Neural crest cell (in vitro differentiated cells): ENCODE data around the gene RYR3. TPM values are rescaled to one million over a fixed set of nuclear protein-coding genes. Genes with fewer than 3 reads are reported as not detected.

Experiments used
- DNase-seq: peaks from one replicate; pipeline ENCODE4 v3.0.0; 2021; ENCODE audit warnings: low read depth, mixed read lengths, low spot score
- H3K27ac Mint-ChIP-seq: one replicate; pipeline ENCODE4 v1.8.0; 2021; ENCODE audit warnings: mild to moderate bottlenecking, mixed read lengths; ENCODE audit not compliant: unreplicated experiment
- H3K27me3 Mint-ChIP-seq: 2 replicates; pipeline ENCODE4 v1.8.0; 2021; ENCODE audit warnings: low read depth, mild to moderate bottlenecking, mixed read lengths
- H3K36me3 Mint-ChIP-seq: 2 replicates; pipeline ENCODE4 v1.8.0; 2021; ENCODE audit warnings: low read depth, mild to moderate bottlenecking, mixed read lengths
- H3K4me1 Mint-ChIP-seq: 2 replicates; pipeline ENCODE4 v1.8.0; 2021; ENCODE audit warnings: mixed read lengths
- H3K4me3 Mint-ChIP-seq: one replicate; pipeline ENCODE4 v1.8.0; 2021; ENCODE audit warnings: mild to moderate bottlenecking, mixed read lengths
- H3K9me3 Mint-ChIP-seq: 2 replicates; pipeline ENCODE4 v1.8.0; 2021; ENCODE audit warnings: mixed read lengths
- total RNA-seq: library from RNA; stranded (reverse); gene quantifications from 2 replicates; pipeline ENCODE4 v1.2.1, GENCODE V29; 2021
- TF ChIP-seq, protein P1 (sequence below): fragments of 200-600 bp; sonication (generic); conservative IDR thresholded peaks from 2 replicates; pipeline ENCODE4 v1.5.0; 2021; ENCODE audit warnings: antibody characterized with exemption, mild to moderate bottlenecking

The RYR3 gene
- total RNA-seq, 1 donor from 2014 or later = 2.2 TPM

DNA sequence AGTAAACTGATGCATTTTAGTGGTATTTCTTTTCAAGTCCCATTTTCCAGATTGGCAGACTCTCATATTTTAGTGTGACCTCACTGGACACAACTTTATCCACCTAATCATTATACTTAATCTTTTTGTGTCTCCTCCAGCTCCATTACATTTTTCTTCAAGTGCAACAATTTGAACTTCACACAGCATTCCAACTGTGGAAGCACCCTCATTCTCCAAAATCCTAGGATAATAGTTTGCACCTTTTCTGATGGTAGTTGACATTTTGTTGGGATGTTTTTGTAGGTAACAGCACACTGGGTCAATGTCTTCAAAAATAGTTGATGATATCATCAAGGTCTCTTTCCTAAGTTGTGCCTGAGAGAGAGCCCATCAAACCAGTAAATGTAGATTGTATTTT, 123.1 kb downstream of the RYR3 start:
- Mint-ChIP-seq H3K27me3 (peaks cover 2% of the 10 kb centered on the region), H3K4me1 (no peaks in the 10 kb centered on the region), H3K9me3 (peaks cover 3% of the 10 kb centered on the region), H3K36me3 (no peaks in the 10 kb centered on the region), H3K27ac (no peak overlapping the region), H3K4me3 (no peak overlapping the region)
- no peak for DNase-seq
- TF ChIP-seq, protein P1, sequence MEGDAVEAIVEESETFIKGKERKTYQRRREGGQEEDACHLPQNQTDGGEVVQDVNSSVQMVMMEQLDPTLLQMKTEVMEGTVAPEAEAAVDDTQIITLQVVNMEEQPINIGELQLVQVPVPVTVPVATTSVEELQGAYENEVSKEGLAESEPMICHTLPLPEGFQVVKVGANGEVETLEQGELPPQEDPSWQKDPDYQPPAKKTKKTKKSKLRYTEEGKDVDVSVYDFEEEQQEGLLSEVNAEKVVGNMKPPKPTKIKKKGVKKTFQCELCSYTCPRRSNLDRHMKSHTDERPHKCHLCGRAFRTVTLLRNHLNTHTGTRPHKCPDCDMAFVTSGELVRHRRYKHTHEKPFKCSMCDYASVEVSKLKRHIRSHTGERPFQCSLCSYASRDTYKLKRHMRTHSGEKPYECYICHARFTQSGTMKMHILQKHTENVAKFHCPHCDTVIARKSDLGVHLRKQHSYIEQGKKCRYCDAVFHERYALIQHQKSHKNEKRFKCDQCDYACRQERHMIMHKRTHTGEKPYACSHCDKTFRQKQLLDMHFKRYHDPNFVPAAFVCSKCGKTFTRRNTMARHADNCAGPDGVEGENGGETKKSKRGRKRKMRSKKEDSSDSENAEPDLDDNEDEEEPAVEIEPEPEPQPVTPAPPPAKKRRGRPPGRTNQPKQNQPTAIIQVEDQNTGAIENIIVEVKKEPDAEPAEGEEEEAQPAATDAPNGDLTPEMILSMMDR = no peak

DNA sequence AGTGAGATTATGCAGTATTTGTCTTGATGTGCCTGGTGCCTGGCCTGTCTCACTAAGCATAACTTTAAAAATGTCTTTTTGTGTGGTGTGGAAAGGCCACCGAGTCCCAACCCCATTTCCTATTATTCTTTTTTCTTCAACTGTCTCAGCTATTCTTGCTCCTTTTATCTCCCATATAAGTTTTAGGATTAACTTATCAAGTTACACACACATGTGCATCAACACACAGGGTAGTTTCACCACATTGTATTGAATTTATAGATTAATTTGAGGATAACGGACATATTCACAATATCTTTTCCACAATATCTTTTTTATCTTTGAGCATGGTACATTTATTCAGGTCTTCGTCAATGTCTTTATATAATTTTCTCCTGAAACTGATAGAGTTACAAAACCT, 127.6 kb downstream of the RYR3 start:
- H3K27ac Mint-ChIP-seq = no peak overlapping the region
- no peaks in the 10 kb centered on the region for H3K36me3 Mint-ChIP-seq
- H3K4me3 Mint-ChIP-seq = no peak overlapping the region
- H3K9me3 Mint-ChIP-seq = peaks cover 3% of the 10 kb centered on the region
- no peak for DNase-seq
- H3K4me1 Mint-ChIP-seq = no peaks in the 10 kb centered on the region
- TF ChIP-seq, protein P1 = no peak
- H3K27me3 Mint-ChIP-seq = no peaks in the 10 kb centered on the region

DNA sequence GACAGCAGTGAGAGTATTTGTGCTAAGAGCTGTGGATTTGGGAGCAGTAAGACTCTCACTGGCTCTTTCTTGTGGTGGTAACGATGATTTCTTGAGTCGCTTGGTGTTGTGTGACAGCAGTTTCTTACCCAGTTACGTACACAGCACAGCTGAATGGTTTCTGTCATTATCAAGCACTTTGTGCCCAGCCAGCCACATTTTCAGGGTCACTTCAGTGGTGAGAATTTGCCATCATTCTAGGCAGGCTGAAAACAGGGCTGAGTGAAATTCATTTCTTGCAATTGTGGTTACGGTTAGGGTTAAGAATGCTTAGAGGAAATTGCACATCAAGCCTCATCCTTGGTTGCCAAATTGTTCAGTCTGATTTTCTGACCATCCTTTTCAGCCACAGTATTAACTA, 130.1 kb downstream of the RYR3 start:
- Mint-ChIP-seq H3K36me3 (no peaks in the 10 kb centered on the region), H3K27me3 (peaks cover 2% of the 10 kb centered on the region), H3K4me1 (no peaks in the 10 kb centered on the region), H3K4me3 (no peak overlapping the region), H3K9me3 (no peaks in the 10 kb centered on the region), H3K27ac (no peak overlapping the region)
- no peak for DNase-seq
- TF ChIP-seq, protein P1 = no peak

DNA sequence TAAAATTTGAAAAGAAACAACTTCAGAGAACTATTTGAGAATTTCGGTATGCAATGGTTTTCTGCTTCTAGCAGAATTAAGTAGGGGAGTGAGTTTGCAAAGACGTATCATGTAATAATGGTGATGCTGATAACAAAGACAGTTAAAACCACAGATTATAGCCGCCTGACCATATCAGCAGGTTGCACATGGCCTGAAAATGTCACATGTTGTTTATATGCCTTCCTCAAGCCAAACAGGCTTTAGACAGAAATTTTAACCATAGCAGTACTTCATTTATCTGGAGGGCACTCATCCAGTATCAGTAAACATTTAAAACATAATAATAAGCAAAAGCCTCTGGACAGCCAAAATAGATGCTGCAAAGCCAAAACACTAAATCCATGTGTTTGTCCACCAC, 131.7 kb downstream of the RYR3 start:
- DNase-seq = no peak
- Mint-ChIP-seq H3K4me3 (no peak overlapping the region), H3K9me3 (no peaks in the 10 kb centered on the region), H3K27me3 (peaks cover 4% of the 10 kb centered on the region), H3K36me3 (no peaks in the 10 kb centered on the region), H3K4me1 (peaks cover 4% of the 10 kb centered on the region), H3K27ac (no peak overlapping the region)
- TF ChIP-seq, protein P1 = no peak

DNA sequence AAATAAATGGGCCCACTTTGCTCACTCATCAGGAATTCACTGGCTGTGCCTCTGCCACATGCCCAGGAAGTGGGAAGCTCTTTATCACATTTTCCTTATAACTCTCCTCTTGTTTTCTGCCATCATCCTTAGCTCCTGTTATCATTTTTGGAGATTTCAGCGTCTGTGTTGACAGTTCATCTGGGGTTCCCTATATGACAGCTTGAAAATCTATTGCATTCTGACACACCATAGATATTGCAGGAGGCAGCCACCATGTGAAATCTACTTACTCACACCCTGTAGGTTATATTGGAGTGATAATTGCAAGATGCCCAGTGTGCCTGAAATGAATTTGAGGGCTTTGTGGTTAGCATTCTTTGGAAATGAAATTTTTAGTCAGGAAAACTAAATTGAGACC, 132.9 kb downstream of the RYR3 start:
- TF ChIP-seq, protein P1 = no peak
- Mint-ChIP-seq H3K4me3 (no peak overlapping the region), H3K36me3 (no peaks in the 10 kb centered on the region), H3K9me3 (no peaks in the 10 kb centered on the region), H3K27ac (no peak overlapping the region), H3K4me1 (peaks cover 10% of the 10 kb centered on the region), H3K27me3 (peaks cover 4% of the 10 kb centered on the region)
- no peak for DNase-seq

DNA sequence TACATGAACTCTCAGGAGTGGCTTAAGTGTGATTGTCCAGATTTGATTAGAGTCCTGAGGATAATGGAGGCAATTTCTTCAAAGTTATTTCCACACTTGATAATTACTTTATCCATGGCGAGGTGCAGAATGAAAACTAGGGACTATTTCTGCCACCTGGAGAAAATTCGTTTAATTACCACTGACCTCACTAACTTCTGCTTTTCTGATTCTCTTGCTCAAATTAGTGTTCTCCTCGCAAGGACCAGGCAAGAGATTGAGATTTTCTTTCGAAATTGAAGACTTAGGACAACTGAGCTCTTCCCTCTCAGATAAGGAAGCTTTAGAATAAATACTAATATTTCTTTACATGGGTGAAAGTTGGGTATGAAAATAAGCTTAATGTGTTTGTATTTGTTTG, 135.2 kb downstream of the RYR3 start:
- H3K36me3 Mint-ChIP-seq = no peaks in the 10 kb centered on the region
- H3K9me3 Mint-ChIP-seq = no peaks in the 10 kb centered on the region
- DNase-seq = no peak
- TF ChIP-seq, protein P1 = no peak
- H3K27me3 Mint-ChIP-seq = peaks cover 4% of the 10 kb centered on the region
- peaks cover 10% of the 10 kb centered on the region for H3K4me1 Mint-ChIP-seq
- H3K4me3 Mint-ChIP-seq = no peak overlapping the region
- no peak overlapping the region for H3K27ac Mint-ChIP-seq
